ENCODE measurements around the gene RNF149.
"Not testable (repeated sequence)": the region's sequence is repeated elsewhere in the genome, so short reads cannot be mapped to it uniquely, and the experiment has no call there.

RNF149 gene

GRCh38 chr2:101308432-101309210, at the start of gene RNF149:
TSS of gene RNF149 (minus strand) at chr2:101308701. CDS start at chr2:101308588, 113 bp downstream.
- DNase-seq = peak; percentile 42

- no peak for DNase-seq
These were observed 48.9 kb upstream of the RNF149 start for GRCh38 chr2:101357376-101357775.

- DNase-seq = no peak
These were observed 48.0 kb upstream of the RNF149 start for GRCh38 chr2:101356521-101356920.

- DNase-seq = no peak
These were observed 47.6 kb upstream of the RNF149 start for GRCh38 chr2:101356055-101356454.

GRCh38 chr2:101355401-101356054, 47.0 kb upstream of the RNF149 start:
- DNase-seq = no peak

- DNase-seq = no peak
These were observed 46.2 kb upstream of the RNF149 start for GRCh38 chr2:101354420-101355311.

- not testable (repeated sequence) for DNase-seq
These were observed 44.1 kb upstream of the RNF149 start for GRCh38 chr2:101352631-101353030.

- no peak for DNase-seq
These were observed 42.7 kb upstream of the RNF149 start for GRCh38 chr2:101351207-101351606.

- DNase-seq = no peak
These were observed 41.6 kb upstream of the RNF149 start for GRCh38 chr2:101349893-101350662.

- no peak for DNase-seq
These were observed 40.4 kb upstream of the RNF149 start for GRCh38 chr2:101348883-101349282.

GRCh38 chr2:101346909-101347308, 38.4 kb upstream of the RNF149 start:
- no peak for DNase-seq

- no peak for DNase-seq
These were observed 35.6 kb upstream of the RNF149 start for GRCh38 chr2:101344137-101344536.

- no peak for DNase-seq
These were observed 34.1 kb upstream of the RNF149 start for GRCh38 chr2:101342625-101343008.

- peak; percentile 41 for DNase-seq
These were observed 33.6 kb upstream of the RNF149 start for GRCh38 chr2:101341901-101342624.

- DNase-seq = no peak
These were observed 32.9 kb upstream of the RNF149 start for GRCh38 chr2:101341421-101341820.

GRCh38 chr2:101340141-101340551, 31.6 kb upstream of the RNF149 start:
- DNase-seq = no peak

GRCh38 chr2:101339266-101339880, 30.9 kb upstream of the RNF149 start:
- DNase-seq = no peak

- no peak for DNase-seq
These were observed 29.4 kb upstream of the RNF149 start for GRCh38 chr2:101337877-101338276.

GRCh38 chr2:101332885-101333766, 24.6 kb upstream of the RNF149 start:
- no peak for DNase-seq

GRCh38 chr2:101331202-101331601, 22.7 kb upstream of the RNF149 start:
- no peak for DNase-seq
